Stimulated activated CD4-positive, alpha-beta T cell treated with anti-CD3 and anti-CD28 coated beads, Interleukin-1b, Interleukin-23, amount 100 ng/mL, for 24 hours (primary cell): ENCODE results near the gene SETD1B.
"Not testable (repeated sequence)": the region's sequence is repeated elsewhere in the genome, so short reads cannot be mapped to it uniquely, and the experiment has no call there.

Source experiments
- DNase-seq, 4 experiments: peaks; one replicate each; pipeline ENCODE4 v3.0.0-alpha.2; 2020; ENCODE audit warnings: low read depth in 4 of 4, low spot score in 1 of 4

Gene SETD1B

GRCh38 chr12:121779422-121779895, 24.4 kb upstream of the SETD1B start:
- no peak for DNase-seq

- DNase-seq: no peak
Observed at GRCh38 chr12:121780429-121780828, 23.4 kb upstream of the SETD1B start.

- DNase-seq: no peak
Observed at GRCh38 chr12:121781484-121781997, 22.3 kb upstream of the SETD1B start.

- DNase-seq: no peak
Observed at GRCh38 chr12:121781998-121782979, 21.5 kb upstream of the SETD1B start.

DNA sequence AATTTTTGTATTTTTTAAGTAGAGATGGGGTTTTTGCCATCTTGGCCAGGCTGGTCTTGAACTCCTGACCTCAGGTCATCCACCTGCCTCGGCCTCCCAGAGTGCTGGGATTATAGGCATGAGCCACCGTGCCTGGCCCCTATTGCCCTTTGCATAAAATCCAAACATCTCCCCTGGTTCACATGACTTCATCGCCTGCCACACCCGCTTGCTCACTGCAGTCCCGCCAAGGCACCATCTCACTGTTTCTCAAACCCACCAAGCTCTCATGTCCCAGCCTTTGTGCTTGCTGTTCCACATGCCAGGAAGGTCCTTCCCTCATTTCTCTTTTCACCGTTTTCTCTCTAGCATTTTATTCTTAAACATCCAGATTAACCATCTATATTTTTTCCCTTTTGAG, 20.0 kb upstream of the SETD1B start:
- DNase-seq: no peak

DNA sequence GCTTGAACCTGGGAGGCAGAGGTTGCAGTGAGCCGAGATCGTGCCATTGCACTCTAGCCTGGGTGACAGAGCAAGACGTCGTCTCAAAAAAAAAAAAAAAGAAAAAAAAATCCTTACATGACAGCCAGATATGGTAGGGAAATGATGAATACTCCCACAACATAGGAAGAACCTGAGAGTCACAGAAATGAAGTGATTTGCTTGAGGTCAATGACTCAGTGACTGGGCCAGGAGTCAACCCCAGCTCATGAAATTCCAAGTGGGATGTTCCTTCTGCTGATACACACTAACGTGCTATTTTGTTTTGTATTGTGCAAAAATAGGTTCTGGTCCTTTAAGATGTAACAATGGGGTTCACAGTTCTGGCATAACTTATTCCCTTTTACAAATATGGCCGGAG, 19.3 kb upstream of the SETD1B start:
- DNase-seq: no peak

DNA sequence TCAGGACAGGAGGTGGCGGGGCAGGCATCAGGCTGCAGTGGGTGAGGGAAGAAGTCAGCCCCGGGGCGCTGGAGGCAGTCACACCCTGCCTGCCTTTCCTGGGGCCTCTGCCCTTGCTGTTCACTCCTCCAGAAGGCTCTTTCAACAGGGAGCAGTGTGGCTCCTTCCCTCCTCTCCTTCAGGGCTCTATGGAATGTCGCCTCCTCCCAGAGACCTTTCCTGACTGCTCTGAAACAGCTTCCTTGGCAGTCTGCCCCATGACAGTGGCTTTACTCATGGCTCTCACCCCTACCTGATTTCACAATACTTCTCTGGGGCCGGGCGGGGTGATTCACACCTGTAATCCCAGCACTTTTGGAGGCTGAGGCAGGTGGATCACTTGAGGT, 17.4 kb upstream of the SETD1B start:
- no peak for DNase-seq

DNA sequence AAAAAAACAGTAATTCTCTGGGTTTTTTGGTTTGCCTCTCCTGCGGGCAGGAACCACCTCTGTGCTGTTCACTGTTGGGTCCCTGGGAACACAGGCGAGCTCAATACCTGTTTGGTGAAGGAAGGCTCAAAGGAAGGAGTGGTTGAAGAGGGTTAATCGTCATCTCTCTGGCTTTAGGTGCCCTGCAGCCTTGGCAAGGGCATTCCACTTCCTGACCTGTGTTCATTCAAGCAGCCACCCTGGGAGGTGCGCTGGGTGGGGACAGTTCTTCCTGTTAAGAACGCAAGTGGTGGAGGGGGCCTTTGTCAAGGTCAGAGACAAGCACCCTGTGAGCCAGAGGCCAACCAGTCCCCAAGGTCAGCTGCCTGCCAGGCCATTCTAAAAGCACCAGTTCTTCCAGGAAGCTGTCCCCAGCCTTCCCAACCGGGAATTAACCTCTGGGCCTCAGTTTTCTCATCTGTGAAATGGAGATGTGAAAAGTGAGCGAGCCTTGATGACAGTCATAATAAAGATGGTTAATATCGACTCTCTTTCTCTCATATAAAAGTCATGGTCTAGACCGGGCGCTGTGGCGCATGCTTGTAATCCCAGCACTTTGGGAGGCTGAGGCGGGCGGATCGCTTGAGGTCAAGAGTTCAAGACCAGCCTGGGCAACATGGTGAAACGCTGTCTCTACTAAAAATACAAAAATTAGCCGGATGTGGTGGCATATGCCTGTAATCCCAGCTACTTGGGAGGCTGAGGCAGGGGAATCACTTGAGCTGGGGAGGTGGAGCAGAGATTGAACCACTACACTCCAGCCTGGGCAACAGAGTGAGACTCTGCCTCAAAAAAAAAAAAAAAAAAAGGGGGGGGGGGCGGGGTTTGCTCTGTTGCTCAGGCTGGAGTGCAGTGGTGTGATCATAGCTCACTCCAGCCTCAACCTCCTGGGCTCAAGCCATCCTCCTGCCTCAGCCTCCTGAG, 16.5 kb upstream of the SETD1B start:
- no peak for DNase-seq

DNA sequence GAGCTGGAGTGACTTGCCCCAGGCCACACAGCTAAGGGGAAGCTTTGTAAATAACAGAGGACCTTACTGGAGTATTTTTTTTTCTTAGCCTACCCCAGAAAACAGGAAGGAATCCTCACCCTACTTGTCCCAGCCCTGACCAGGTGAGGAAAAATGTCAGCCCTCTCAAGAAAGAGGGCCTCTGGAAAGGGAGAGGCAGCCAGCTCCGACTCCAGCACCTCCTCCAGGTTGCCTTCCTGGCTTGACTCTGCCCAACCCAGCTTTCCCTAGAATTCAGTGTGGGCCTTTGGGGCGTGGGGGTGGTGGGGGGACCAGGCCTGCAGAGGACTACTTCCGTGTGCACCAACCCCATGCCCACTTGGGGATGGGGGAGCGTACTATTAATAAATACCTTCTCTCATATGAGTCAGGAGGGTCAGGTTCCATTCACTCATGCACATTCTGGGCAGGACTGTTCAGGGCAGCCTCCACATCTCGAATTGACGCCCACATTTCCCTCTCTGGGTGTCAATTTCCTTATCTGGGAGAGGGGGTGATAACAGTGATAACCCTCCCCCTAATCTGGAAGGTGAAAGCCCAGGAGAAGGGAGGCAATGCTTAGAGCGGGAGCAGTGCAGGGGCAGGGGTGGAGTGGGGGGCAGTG, 15.5 kb upstream of the SETD1B start:
- no peak for DNase-seq

GRCh38 chr12:121789233-121789781, 14.5 kb upstream of the SETD1B start:
- no peak for DNase-seq

DNA sequence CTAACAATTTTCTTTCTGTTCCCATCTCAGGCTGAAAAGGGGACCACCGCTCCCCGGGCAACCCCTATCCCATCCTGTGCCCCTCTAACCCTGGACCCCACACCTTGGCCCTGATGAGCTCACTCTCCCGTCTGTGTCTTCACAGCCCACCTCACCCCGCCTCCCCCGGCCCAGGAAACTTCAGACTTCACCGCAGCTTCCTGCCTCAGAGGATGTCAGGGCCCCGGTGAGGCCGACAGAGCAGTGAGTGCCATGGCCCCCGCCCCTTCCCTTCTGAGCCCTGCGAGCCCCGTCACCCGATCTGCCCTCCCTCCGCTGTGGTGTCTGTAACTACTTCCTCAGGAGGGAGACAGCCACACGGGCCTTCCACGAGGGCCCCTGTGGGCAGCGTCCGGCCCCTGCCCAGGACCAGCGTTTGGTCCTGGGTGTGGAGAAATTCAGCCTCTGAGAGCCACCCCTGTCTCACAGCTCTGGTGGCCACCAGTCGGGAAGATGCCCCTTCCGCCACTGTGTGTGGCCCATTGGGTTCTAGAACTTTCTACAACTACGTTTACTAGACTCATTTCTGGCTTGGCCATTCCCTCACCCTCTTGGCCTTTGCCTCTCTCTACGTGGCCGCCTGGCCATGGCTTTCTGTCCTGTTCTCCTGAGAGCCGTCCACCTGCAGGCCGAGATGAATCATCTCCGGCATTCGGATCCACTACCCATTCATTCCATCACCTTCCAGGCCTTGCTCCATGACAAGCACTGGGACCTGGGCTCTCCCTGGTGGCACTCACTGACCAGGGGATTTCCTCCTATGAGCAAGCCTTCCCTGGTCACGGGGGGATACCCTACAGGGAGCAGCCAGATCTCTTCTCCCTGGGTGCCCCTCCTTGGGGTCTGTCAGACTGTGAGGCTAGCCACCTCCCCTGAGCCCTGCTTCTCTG, 13.7 kb upstream of the SETD1B start:
- peak in 3 of 4 experiments; percentile 74 to 91 (median 86) for DNase-seq

DNA sequence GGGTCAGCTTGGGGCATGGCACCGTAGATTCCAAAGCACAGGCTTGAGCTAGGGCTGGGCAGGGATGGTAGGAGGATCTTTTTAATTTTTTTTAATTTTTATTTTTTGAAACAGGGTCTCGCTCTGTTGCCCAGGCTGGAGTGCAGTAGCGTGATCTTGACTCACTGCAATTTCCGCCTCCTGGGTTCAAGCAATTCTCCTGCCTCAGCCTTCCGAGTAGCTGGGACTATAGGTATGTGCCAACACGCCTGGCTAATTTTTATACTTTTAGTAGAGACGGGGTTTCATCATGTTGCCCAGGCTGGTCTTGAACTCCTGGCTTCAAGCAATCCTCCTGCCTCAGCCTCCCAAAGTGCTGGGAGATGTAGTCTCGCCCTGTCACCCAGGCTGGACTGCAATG, 13.0 kb upstream of the SETD1B start:
- DNase-seq: not testable (repeated sequence)

DNA sequence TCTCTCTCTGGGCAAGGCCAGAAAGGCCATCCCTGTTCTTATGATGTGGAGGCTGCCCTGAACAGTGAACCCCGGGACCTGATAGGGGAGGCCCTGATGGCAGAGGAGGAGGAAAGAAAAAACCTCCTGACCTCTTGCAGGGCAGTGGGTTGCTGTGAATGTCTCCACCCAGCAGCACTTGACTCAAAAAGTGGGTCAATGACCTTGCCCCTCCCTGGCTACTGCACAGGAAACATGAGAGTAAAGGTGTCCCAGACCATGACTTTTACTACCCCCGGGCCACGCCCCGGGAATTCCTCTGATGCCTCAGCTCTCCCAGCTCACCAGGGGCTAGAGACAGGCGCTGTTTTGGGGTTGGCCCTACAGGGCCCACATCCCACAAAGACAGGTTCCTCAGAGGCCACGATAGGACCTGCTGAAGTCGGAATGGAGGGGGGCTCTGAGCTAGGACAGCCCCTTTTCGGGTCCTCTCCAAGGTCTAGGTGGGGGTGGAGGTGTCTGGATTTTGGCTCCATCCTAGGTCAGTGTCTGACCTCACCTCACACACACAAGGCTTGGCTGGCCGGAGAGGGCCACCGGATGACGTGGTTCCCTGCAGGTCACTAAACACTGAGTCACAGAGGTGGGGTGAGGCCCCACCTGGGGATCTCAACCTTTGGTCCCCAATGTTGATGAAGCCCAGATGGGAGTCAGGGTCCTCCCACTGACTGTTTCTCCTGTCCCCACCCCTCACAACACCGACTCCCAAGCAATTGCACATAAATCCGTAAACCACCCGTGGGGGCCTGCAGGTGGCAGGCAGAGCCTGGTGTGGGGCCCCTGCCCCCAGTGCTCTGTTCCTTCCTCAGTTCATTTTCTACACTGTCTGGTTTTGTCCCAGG, 11.9 kb upstream of the SETD1B start:
- DNase-seq: no peak

GRCh38 chr12:121792607-121793439, 11.0 kb upstream of the SETD1B start:
- no peak for DNase-seq

DNA sequence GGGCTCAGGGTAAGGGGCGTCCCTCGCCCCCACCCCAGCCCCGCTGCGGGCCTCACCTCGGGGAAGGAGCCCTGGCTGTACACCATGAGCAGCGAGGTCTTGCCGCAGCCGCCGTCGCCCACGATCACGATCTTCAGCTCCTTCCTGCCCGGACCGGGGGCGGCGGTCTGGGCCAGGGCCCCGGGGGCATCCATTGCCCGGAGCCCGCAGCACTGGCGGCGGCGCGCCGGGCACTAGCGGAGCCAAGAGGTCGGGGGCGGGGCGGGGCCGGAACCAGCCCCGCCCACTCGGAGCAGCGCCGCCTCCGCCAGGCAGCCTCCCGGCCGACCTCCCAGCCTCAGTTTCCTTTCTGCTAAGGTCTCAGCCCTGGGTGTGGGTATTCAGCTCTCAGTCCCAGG, 10.4 kb upstream of the SETD1B start, which contains the start of gene RHOF:
Gene RHOF (minus strand): TSS at position 249 of the 398 bp plus-strand sequence. CDS start 55 bp downstream, at position 194.
- peak in 1 of 4 experiments; percentile 68 for DNase-seq

GRCh38 chr12:121793838-121794533, 9.8 kb upstream of the SETD1B start:
- DNase-seq: peak; percentile 76 to 94 (median 91)

DNA sequence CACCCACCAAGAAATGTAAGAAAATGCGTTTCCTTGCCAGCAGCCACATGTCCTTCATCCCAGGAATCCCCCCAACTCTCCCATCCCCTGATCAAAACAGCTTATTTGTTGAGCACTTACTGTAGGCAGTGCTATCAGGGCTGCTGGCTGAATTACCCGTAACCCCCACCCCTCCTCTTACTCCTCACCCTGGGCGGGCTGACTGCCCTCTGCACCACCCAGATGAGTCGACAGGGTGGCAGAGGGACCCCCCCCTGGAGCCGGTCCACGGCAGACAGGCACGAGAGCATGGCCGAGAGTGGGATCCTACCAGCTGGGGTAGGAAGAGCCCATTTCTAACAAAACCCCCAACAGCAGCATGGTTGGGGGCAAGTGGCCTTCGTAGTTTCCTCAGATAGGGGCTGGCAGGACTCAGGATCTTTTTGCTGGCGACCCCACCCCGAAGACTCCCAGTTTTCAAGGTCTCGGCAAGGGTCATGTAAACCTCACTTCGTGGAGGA, 9.2 kb upstream of the SETD1B start:
- no peak for DNase-seq
